Prostate gland (tissue), 2 donors: ENCODE results near the gene FAM53B.

Source experiments
- POLR2A ChIP-seq: fragments of 450-650 bp; IDR thresholded peaks from one replicate; pipeline ENCODE4 v1.6.1; 2016; ENCODE audit warnings: antibody characterized with exemption, mild to moderate bottlenecking
- TF ChIP-seq, protein P1 (sequence below), 4 experiments: fragments of 200-600 bp in 2 of 4; fragments of 450-650 bp in 2 of 4; sonication (generic) in 2 of 4; IDR thresholded peaks; 1 replicate in 3 of 4; 2 replicates in 1 of 4; pipeline ENCODE4 v1.5.1; 2016 to 2019; ENCODE audit warnings: antibody characterized with exemption in 4 of 4, mild to moderate bottlenecking in 2 of 4, moderate library complexity in 2 of 4

- no peak for TF ChIP-seq POLR2A
- TF ChIP-seq, protein P1, sequence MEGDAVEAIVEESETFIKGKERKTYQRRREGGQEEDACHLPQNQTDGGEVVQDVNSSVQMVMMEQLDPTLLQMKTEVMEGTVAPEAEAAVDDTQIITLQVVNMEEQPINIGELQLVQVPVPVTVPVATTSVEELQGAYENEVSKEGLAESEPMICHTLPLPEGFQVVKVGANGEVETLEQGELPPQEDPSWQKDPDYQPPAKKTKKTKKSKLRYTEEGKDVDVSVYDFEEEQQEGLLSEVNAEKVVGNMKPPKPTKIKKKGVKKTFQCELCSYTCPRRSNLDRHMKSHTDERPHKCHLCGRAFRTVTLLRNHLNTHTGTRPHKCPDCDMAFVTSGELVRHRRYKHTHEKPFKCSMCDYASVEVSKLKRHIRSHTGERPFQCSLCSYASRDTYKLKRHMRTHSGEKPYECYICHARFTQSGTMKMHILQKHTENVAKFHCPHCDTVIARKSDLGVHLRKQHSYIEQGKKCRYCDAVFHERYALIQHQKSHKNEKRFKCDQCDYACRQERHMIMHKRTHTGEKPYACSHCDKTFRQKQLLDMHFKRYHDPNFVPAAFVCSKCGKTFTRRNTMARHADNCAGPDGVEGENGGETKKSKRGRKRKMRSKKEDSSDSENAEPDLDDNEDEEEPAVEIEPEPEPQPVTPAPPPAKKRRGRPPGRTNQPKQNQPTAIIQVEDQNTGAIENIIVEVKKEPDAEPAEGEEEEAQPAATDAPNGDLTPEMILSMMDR (IDR thresholded peaks at IDR 0.05): no peak
These were observed 104.1 kb downstream of the FAM53B start for GRCh38 chr10:124640056-124640455.
